Neural cell (in vitro differentiated cells): Measurements from ENCODE around the gene MSI2. TPM values are rescaled to one million over a fixed set of nuclear protein-coding genes. Genes with fewer than 3 reads are reported as not detected.

Experiments
- H2AFZ ChIP-seq: fragments of 200-600, 300-800 bp; sonication (generic), shearing (Covaris generic); 2 replicates; pipeline ENCODE4 v1.6.0; 2014; ENCODE audit warnings: low read depth, mild to moderate bottlenecking, antibody characterized with exemption, low read length, moderate library complexity
- H3F3A ChIP-seq: fragments of 200-600 bp; shearing (Covaris generic); 2 replicates; pipeline ENCODE4 v1.6.1; 2016; ENCODE audit warnings: mild to moderate bottlenecking, moderate library complexity, mixed read lengths, antibody characterized with exemption, low read length; ENCODE audit not compliant: insufficient read depth, poor library complexity, severe bottlenecking
- H3K27ac ChIP-seq: fragments of 200-600, 300-800 bp; sonication (generic), shearing (Covaris generic); 2 replicates; pipeline ENCODE4 v1.5.1; 2014; ENCODE audit warnings: mild to moderate bottlenecking, low read length, moderate library complexity
- H3K27me3 ChIP-seq: fragments of 300-800, 200-600 bp; sonication (generic), shearing (Covaris generic); 2 replicates; pipeline ENCODE4 v1.6.0; 2014; ENCODE audit warnings: mild to moderate bottlenecking, low read depth, low read length, moderate library complexity; ENCODE audit not compliant: insufficient read depth
- H3K36me3 ChIP-seq: fragments of 300-800, 200-600 bp; sonication (generic), shearing (Covaris generic); 2 replicates; pipeline ENCODE4 v1.5.1; 2014; ENCODE audit warnings: mild to moderate bottlenecking, antibody characterized with exemption, low read length, moderate library complexity; ENCODE audit not compliant: insufficient read depth
- H3K4me2 ChIP-seq: fragments of 300-800, 200-600 bp; sonication (generic), shearing (Covaris generic); 2 replicates; pipeline ENCODE4 v1.6.0; 2014; ENCODE audit warnings: mild to moderate bottlenecking, low read length
- H3K4me3 ChIP-seq: fragments of 300-800, 200-600 bp; sonication (generic), shearing (Covaris generic); 2 replicates; pipeline ENCODE4 v1.5.1; 2014; ENCODE audit warnings: mild to moderate bottlenecking, low read length, moderate library complexity
- H3K79me2 ChIP-seq: fragments of 200-600 bp; shearing (Covaris generic); replicated peaks from 2 replicates; pipeline ENCODE4 v1.6.0; 2014; ENCODE audit warnings: mild to moderate bottlenecking, low read length, moderate library complexity; ENCODE audit not compliant: insufficient read depth
- H3K9ac ChIP-seq: fragments of 300-800, 200-600 bp; sonication (generic), shearing (Covaris generic); 2 replicates; pipeline ENCODE4 v1.6.1; 2016; ENCODE audit warnings: mild to moderate bottlenecking, low read length, mixed read lengths
- H3K9me2 ChIP-seq: fragments of 200-600 bp; shearing (Covaris generic); 2 replicates; pipeline ENCODE4 v1.6.1; 2016; ENCODE audit warnings: mild to moderate bottlenecking, low read length, mixed read lengths; ENCODE audit not compliant: insufficient read depth
- H3K9me3 ChIP-seq: fragments of 200-600, 300-800 bp; sonication (generic), shearing (Covaris generic); 2 replicates; pipeline ENCODE4 v1.6.1; 2016; ENCODE audit warnings: mild to moderate bottlenecking, mixed run types, low read length, moderate library complexity, mixed read lengths
- H4K20me1 ChIP-seq: fragments of 200-600 bp; shearing (Covaris generic); 2 replicates; pipeline ENCODE4 v1.6.1; 2016; ENCODE audit warnings: mild to moderate bottlenecking, mixed run types; ENCODE audit not compliant: insufficient read depth
- CTCF ChIP-seq: fragments of 450-650 bp; IDR thresholded peaks from 2 replicates; pipeline ENCODE4 v1.5.1; 2014; ENCODE audit warnings: antibody characterized with exemption, mild to moderate bottlenecking, moderate library complexity; ENCODE audit not compliant: poor library complexity, severe bottlenecking
- EP300 ChIP-seq: fragments of 450-650 bp; conservative IDR thresholded peaks from 2 replicates; pipeline ENCODE4 v1.6.1; 2014; ENCODE audit warnings: antibody characterized with exemption, mild to moderate bottlenecking, moderate library complexity; ENCODE audit not compliant: poor library complexity, severe bottlenecking
- EZH2 ChIP-seq: fragments of 200-600, 300-800 bp; shearing (Covaris generic), sonication (generic); IDR thresholded peaks from 2 replicates; pipeline ENCODE4 v1.6.1; 2014; ENCODE audit warnings: antibody characterized with exemption, low read length, borderline replicate concordance, mild to moderate bottlenecking; ENCODE audit not compliant: insufficient read depth, poor library complexity, severe bottlenecking
- MXI1 ChIP-seq: fragments of 450-650 bp; conservative IDR thresholded peaks from 2 replicates; pipeline ENCODE4 v1.6.1; 2014; ENCODE audit warnings: antibody characterized with exemption, mild to moderate bottlenecking; ENCODE audit not compliant: poor library complexity, severe bottlenecking
- POLR2AphosphoS5 ChIP-seq: IDR thresholded peaks from 2 replicates; pipeline ENCODE4 v1.6.1; 2012
- RAD21 ChIP-seq: fragments of 450-650 bp; conservative IDR thresholded peaks from 2 replicates; pipeline ENCODE4 v1.6.1; 2014; ENCODE audit warnings: antibody characterized with exemption, mild to moderate bottlenecking, moderate library complexity
- REST ChIP-seq: IDR thresholded peaks from 2 replicates; pipeline ENCODE4 v1.6.1; 2012; ENCODE audit warnings: borderline replicate concordance
- SMC3 ChIP-seq: fragments of 450-650 bp; conservative IDR thresholded peaks from 2 replicates; pipeline ENCODE4 v1.6.1; 2014; ENCODE audit warnings: antibody characterized with exemption, mild to moderate bottlenecking, moderate library complexity; ENCODE audit not compliant: poor library complexity
- TAF1 ChIP-seq: IDR thresholded peaks from 2 replicates; pipeline ENCODE4 v1.6.1; 2012; ENCODE audit warnings: low read depth
- polyA plus RNA-seq: library from polyadenylated mRNA; depleted of rRNA; stranded (reverse); fragments of >200 nt; gene quantifications from 2 replicates; pipeline ENCODE4 v1.2.3, GENCODE V29; 2014

MSI2 gene
- polyA plus RNA-seq, 1 donor from 2014 or later: 61.4 TPM

GRCh38 chr17:57394375-57394774 is 138.1 kb downstream of the MSI2 start:
- Histone ChIP-seq H3K79me2 (peaks cover 41% of the 10 kb centered on the region), H3K9ac (no peak overlapping the region), H3K36me3 (no peaks in the 10 kb centered on the region), H3K4me2 (no peak overlapping the region), H3K9me3 (no peaks in the 10 kb centered on the region), H4K20me1 (no peaks in the 10 kb centered on the region), H3K4me3 (no peak overlapping the region), H2AFZ (no peak overlapping the region), H3K27ac (no peak overlapping the region), H3K27me3 (no peaks in the 10 kb centered on the region), H3F3A (no peaks in the 10 kb centered on the region), H3K9me2 (no peaks in the 10 kb centered on the region)
- no peak for TF ChIP-seq REST
- TF ChIP-seq CTCF: no peak
- no peak for TF ChIP-seq TAF1
- no peak for TF ChIP-seq POLR2AphosphoS5
- no peak for TF ChIP-seq EZH2
- TF ChIP-seq SMC3: no peak
- TF ChIP-seq MXI1: no peak
- TF ChIP-seq RAD21: no peak
- no peak for TF ChIP-seq EP300

GRCh38 chr17:57395721-57396321 is 139.5 kb downstream of the MSI2 start:
- Histone ChIP-seq H3K36me3 (no peaks in the 10 kb centered on the region), H3F3A (no peaks in the 10 kb centered on the region), H4K20me1 (no peaks in the 10 kb centered on the region), H3K79me2 (peaks cover 44% of the 10 kb centered on the region), H3K9me2 (no peaks in the 10 kb centered on the region), H3K9ac (no peak overlapping the region), H2AFZ (no peak overlapping the region), H3K27me3 (no peaks in the 10 kb centered on the region), H3K4me2 (no peak overlapping the region), H3K4me3 (no peak overlapping the region), H3K27ac (peak overlapping the region; percentile 37), H3K9me3 (no peaks in the 10 kb centered on the region)
- TF ChIP-seq RAD21: no peak
- no peak for TF ChIP-seq CTCF
- TF ChIP-seq EP300: no peak
- TF ChIP-seq TAF1: no peak
- TF ChIP-seq SMC3: no peak
- no peak for TF ChIP-seq REST
- TF ChIP-seq EZH2: no peak
- no peak for TF ChIP-seq POLR2AphosphoS5
- no peak for TF ChIP-seq MXI1
